HG03469 (cell line): Measurements from ENCODE around the gene CALHM1.
"Not testable (repeated sequence)": the region's sequence is repeated elsewhere in the genome, so short reads cannot be mapped to it uniquely, and the experiment has no call there.

Experiments
- ATAC-seq: cut with Tn5 transposase; IDR thresholded peaks from one replicate; pipeline ENCODE4 v1.9.1; 2021; ENCODE audit warnings: mild to moderate bottlenecking, moderate library complexity, moderate number of reproducible peaks; ENCODE audit not compliant: unreplicated experiment

The CALHM1 gene

GRCh38 chr10:103458720-103459119, at the start of gene CALHM1:
TSS of gene CALHM1 (minus strand) at chr10:103458900. CDS start at chr10:103458751, 149 bp downstream.
- ATAC-seq: no peak

DNA sequence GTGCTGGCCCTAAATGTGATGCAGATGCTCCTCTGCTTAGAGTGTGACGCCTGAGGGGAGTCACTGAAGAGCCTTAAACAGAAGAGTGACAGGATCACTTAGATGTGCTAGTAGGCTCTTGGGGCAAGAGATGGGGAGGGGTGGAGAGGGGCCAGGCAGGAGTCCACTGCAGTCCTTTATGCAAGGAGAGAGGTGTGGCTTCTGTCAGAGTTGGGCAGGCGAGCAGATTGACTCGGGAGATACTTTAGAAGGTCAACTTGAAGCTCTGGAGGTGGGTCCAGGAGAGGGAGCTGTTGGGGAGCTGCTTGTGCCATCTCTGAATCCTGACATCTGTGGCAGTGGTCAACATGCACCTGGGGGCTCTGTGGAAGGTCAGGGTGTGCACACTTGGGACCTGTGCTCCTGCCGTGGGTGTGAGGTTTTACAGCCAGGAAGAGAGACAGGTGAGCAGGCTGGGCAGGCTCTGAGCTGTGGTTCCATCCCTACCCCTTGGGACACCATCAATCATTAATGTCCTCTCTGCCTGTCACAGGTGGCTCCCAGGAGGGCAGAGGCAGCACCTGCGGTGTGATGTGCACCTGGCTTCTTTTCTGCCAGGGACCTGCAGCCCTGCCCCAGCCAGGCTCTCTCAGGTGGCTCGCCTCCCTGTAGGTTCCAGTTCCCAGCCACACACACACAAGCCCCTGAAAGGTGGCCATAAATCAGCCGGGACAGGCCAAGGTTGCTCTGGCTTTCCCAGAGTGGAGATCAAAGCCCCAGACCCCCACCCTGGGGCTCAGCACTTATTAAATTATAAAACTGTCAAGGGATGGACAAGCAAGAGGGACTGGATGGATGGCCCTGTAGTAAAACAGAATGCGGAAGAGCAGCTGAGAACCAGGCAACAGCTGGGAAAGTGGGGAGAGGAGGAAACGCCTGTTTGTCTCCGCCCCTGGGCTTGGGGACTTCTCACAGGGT, 48.8 kb upstream of the CALHM1 start:
- no peak for ATAC-seq

- no peak for ATAC-seq
These were observed 47.4 kb upstream of the CALHM1 start for GRCh38 chr10:103506061-103506460.

GRCh38 chr10:103504181-103504783, 45.6 kb upstream of the CALHM1 start:
- no peak for ATAC-seq

- not testable (repeated sequence) for ATAC-seq
These were observed 45.1 kb upstream of the CALHM1 start for GRCh38 chr10:103503777-103504176.

- no peak for ATAC-seq
These were observed 44.4 kb upstream of the CALHM1 start for GRCh38 chr10:103502849-103503660.

- no peak for ATAC-seq
These were observed 42.5 kb upstream of the CALHM1 start for GRCh38 chr10:103501186-103501585.

DNA sequence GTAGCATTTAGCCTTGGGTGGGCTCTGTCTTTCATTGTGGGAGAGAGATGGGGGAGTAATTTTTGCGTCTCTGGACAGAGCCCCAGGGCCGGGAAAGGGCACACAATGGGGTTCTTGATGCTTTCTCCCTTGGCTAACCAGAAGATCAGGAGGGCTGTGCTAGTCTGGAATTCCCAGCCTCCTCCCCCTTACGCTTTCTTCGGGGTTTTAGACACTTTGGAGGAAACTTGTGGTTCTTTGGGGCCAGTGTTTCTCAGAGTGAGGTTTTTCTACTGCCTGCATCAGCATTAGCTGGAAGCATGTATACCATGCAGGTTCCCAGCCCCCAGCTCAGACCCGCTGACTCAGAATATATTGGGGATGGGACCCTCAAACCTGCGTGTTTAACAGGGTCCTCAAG, 41.8 kb upstream of the CALHM1 start:
- ATAC-seq: no peak

GRCh38 chr10:103499881-103500280, 41.2 kb upstream of the CALHM1 start:
- ATAC-seq: no peak

- ATAC-seq: no peak
These were observed 40.4 kb upstream of the CALHM1 start for GRCh38 chr10:103498936-103499638.

- no peak for ATAC-seq
These were observed 38.6 kb upstream of the CALHM1 start for GRCh38 chr10:103497161-103497915.

- no peak for ATAC-seq
These were observed 36.6 kb upstream of the CALHM1 start for GRCh38 chr10:103495321-103495720.

- no peak for ATAC-seq
These were observed 35.5 kb upstream of the CALHM1 start for GRCh38 chr10:103493916-103494877.

- no peak for ATAC-seq
These were observed 34.7 kb upstream of the CALHM1 start, which contains the start of gene NEURL1 for GRCh38 chr10:103493362-103493915. TSS of gene NEURL1 (plus strand) at chr10:103493705. CDS start at chr10:103494388, 683 bp downstream.

- ATAC-seq: no peak
These were observed 34.1 kb upstream of the CALHM1 start for GRCh38 chr10:103492655-103493261.

GRCh38 chr10:103491729-103492364, 33.1 kb upstream of the CALHM1 start:
- ATAC-seq: no peak

DNA sequence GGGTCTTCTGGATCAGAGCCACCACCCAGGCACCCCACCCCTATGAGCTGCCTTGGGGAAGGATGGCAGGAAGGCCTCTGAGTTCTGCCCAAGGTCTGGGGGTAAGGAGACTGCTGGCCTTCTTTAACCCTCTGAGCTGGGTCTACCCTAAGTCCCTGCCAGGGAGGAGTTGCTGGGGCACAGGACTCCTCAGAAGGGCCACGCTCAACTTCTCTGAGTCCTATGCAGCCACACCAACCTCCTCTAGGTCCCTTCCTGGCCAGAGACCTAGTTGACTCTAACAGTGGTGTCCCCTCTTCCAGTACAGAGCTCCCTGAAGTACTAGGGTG, 32.2 kb upstream of the CALHM1 start:
- ATAC-seq: no peak

GRCh38 chr10:103487410-103487708, 28.7 kb upstream of the CALHM1 start:
- ATAC-seq: no peak
